ENCODE data around the gene HMGCLL1. TPM values are rescaled to one million over a fixed set of nuclear protein-coding genes. Genes with fewer than 3 reads are reported as not detected.

Gene HMGCLL1
- total RNA-seq, 4 donors from 2014 or later, result 0.25 to 0.58 TPM; not detected in 2

GRCh38 chr6:55450005-55450404 is 129.0 kb downstream of the HMGCLL1 start:
- TF ChIP-seq CTCF (IDR thresholded peaks at IDR 0.05) (no peak), POLR2A (IDR thresholded peaks at IDR 0.05) (no peak)
- DNase-seq (ENCODE audit: low spot score in 2 of 2), result no peak
- WGBS, 2 donors, result 19 to 21% methylated on average over 2 of the region's 2 CpGs
- no peak overlapping the region for H3K4me3 ChIP-seq (ENCODE audit: low read depth, poor library complexity, severe bottlenecking)
- intact Hi-C loops (cut with DNase I; ENCODE audit: low total_unique reads), result no loop called here

- TF ChIP-seq CTCF (IDR thresholded peaks at IDR 0.05) (no peak), POLR2A (IDR thresholded peaks at IDR 0.05) (no peak)
- 67 to 72% methylated on average over 3 of the region's 3 CpGs for WGBS, 2 donors
- no peak for DNase-seq (ENCODE audit: low spot score in 2 of 2)
- intact Hi-C loops (cut with DNase I; ENCODE audit: low total_unique reads), result loop anchor here (10.0 kb wide), 1 partner anchor 446 kb away; no protein-coding TSS in a partner anchor
- no peak overlapping the region for H3K4me3 ChIP-seq (ENCODE audit: low read depth, poor library complexity, severe bottlenecking)
Observed at GRCh38 chr6:55449225-55449624, 129.8 kb downstream of the HMGCLL1 start.

- TF ChIP-seq POLR2A (IDR thresholded peaks at IDR 0.05) (no peak), CTCF (IDR thresholded peaks at IDR 0.05) (no peak)
- DNase-seq (ENCODE audit: low spot score in 2 of 2), result no peak
- intact Hi-C loops (cut with DNase I; ENCODE audit: low total_unique reads), result loop anchor here (10.0 kb wide), 1 partner anchor 446 kb away; no protein-coding TSS in a partner anchor
- no peak overlapping the region for H3K4me3 ChIP-seq (ENCODE audit: low read depth, poor library complexity, severe bottlenecking)
Observed at GRCh38 chr6:55448451-55448850, 130.5 kb downstream of the HMGCLL1 start.

- intact Hi-C loops (cut with DNase I; ENCODE audit: low total_unique reads), result loop anchor here (10.0 kb wide), 1 partner anchor 447 kb away; no protein-coding TSS in a partner anchor
- H3K4me3 ChIP-seq (ENCODE audit: low read depth, poor library complexity, severe bottlenecking), result no peak overlapping the region
- DNase-seq (ENCODE audit: low spot score in 2 of 2), result no peak
- TF ChIP-seq POLR2A (IDR thresholded peaks at IDR 0.05) (no peak), CTCF (IDR thresholded peaks at IDR 0.05) (no peak)
- WGBS, 2 donors, result 64 to 66% methylated on average over 3 of the region's 3 CpGs
Observed at GRCh38 chr6:55447891-55448290, 131.1 kb downstream of the HMGCLL1 start.

GRCh38 chr6:55445648-55446204 is 133.3 kb downstream of the HMGCLL1 start:
- WGBS, 2 donors, result 0 to 2% methylated on average over 1 of the region's 1 CpG
- intact Hi-C loops (cut with DNase I; ENCODE audit: low total_unique reads), result loop anchor here (10.0 kb wide), 1 partner anchor 449 kb away; no protein-coding TSS in a partner anchor

More at GRCh38 chr6:55445648-55446204, 133.3 kb downstream of the HMGCLL1 start:
- TF ChIP-seq CTCF (IDR thresholded peaks at IDR 0.05) (no peak), POLR2A (IDR thresholded peaks at IDR 0.05) (no peak)
- no peak for DNase-seq (ENCODE audit: low spot score in 2 of 2)
- H3K4me3 ChIP-seq (ENCODE audit: low read depth, poor library complexity, severe bottlenecking), result no peak overlapping the region

All from lower leg skin (tissue), 4 donors.